ENCODE measurements around the gene TMPRSS3. TPM values are rescaled to one million over a fixed set of nuclear protein-coding genes. Genes with fewer than 3 reads are reported as not detected.

TMPRSS3 gene
- total RNA-seq, 1 experiment from 2014 or later: 4.3 TPM

DNA sequence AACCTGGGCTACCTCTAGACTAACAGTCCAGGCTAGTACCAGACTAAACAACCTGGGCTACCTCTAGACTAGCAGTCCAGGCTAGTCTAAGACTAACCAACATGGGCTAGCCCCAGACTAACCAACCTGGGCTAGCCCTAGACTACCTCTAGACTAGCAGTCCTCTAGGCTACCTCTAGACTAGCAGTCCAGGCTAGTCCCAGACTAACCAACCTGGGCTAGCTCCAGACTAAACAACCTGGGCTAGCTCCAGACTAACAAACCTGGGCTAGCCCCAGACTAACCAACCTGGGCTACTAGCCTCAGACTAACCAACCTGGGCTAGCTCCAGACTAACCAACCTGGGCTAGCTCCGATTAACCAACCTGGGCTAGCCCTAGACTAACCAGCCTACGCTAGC is 47.1 kb downstream of the TMPRSS3 start:
- H3K4me2 ChIP-seq: no peak overlapping the region
- no peaks in the 10 kb centered on the region for H3K79me2 ChIP-seq (ENCODE audit: low read depth)
- ChIA-PET POLR2A (ENCODE audit: unreplicated experiment) (interaction anchor here (0.6 kb wide), 1 partner anchor 393 kb away, joined by 4 read pairs; no protein-coding TSS in a partner anchor), CTCF (no interaction called here)
- no peaks in the 10 kb centered on the region for H3F3A ChIP-seq (ENCODE audit: insufficient read depth, low read depth)
- TF ChIP-seq CTCF (conservative IDR thresholded peaks at IDR 0.05) (no peak), EZH2 (IDR thresholded peaks at IDR 0.05; ENCODE audit: low read depth) (no peak)
- H3K27me3 ChIP-seq (ENCODE audit: insufficient read depth, low read depth): no peaks in the 10 kb centered on the region
- no peaks in the 10 kb centered on the region for H3K9me2 ChIP-seq (ENCODE audit: insufficient read depth)
- H2AFZ ChIP-seq: no peak overlapping the region
- no peak overlapping the region for H3K27ac ChIP-seq
- H3K4me1 ChIP-seq (replicated peaks; ENCODE audit: insufficient read depth): peaks cover 10% of the 10 kb centered on the region; the same call in 1 of the 2 replicates
- H3K36me3 ChIP-seq (ENCODE audit: low read depth): no peaks in the 10 kb centered on the region
- no peak for DNase-seq
- H3K4me3 ChIP-seq: no peak overlapping the region
- no peaks in the 10 kb centered on the region for H3K9me3 ChIP-seq (ENCODE audit: insufficient read depth, low read depth)
- intact Hi-C loops (cut with micrococcal nuclease; ENCODE audit: unreplicated experiment): no loop called here
- BruUV-seq (replicated peaks): no TSS peak
- no peaks in the 10 kb centered on the region for H4K20me1 ChIP-seq (ENCODE audit: insufficient read depth)

GRCh38 chr21:42347601-42348327 is 48.1 kb downstream of the TMPRSS3 start:
- no peaks in the 10 kb centered on the region for H4K20me1 ChIP-seq (ENCODE audit: insufficient read depth)
- H3K4me3 ChIP-seq: no peak overlapping the region
- no peak for DNase-seq
- H3K27me3 ChIP-seq (ENCODE audit: insufficient read depth, low read depth): no peaks in the 10 kb centered on the region
- H2AFZ ChIP-seq: no peak overlapping the region
- ChIA-PET CTCF (no interaction called here), POLR2A (ENCODE audit: unreplicated experiment) (no interaction called here)
- H3K36me3 ChIP-seq (ENCODE audit: low read depth): no peaks in the 10 kb centered on the region
- no peak overlapping the region for H3K4me2 ChIP-seq
- intact Hi-C loops (cut with micrococcal nuclease; ENCODE audit: unreplicated experiment): no loop called here
- no peaks in the 10 kb centered on the region for H3K79me2 ChIP-seq (ENCODE audit: low read depth)
- H3K27ac ChIP-seq: no peak overlapping the region
- H3K9me2 ChIP-seq (ENCODE audit: insufficient read depth): no peaks in the 10 kb centered on the region
- H3K4me1 ChIP-seq (replicated peaks; ENCODE audit: insufficient read depth): peaks cover 10% of the 10 kb centered on the region; the same call in 1 of the 2 replicates
- H3K9me3 ChIP-seq (ENCODE audit: insufficient read depth, low read depth): no peaks in the 10 kb centered on the region
- BruUV-seq (replicated peaks): no TSS peak
- TF ChIP-seq EZH2 (IDR thresholded peaks at IDR 0.05; ENCODE audit: low read depth) (no peak), CTCF (conservative IDR thresholded peaks at IDR 0.05) (no peak)
- H3F3A ChIP-seq (ENCODE audit: insufficient read depth, low read depth): no peaks in the 10 kb centered on the region

DNA sequence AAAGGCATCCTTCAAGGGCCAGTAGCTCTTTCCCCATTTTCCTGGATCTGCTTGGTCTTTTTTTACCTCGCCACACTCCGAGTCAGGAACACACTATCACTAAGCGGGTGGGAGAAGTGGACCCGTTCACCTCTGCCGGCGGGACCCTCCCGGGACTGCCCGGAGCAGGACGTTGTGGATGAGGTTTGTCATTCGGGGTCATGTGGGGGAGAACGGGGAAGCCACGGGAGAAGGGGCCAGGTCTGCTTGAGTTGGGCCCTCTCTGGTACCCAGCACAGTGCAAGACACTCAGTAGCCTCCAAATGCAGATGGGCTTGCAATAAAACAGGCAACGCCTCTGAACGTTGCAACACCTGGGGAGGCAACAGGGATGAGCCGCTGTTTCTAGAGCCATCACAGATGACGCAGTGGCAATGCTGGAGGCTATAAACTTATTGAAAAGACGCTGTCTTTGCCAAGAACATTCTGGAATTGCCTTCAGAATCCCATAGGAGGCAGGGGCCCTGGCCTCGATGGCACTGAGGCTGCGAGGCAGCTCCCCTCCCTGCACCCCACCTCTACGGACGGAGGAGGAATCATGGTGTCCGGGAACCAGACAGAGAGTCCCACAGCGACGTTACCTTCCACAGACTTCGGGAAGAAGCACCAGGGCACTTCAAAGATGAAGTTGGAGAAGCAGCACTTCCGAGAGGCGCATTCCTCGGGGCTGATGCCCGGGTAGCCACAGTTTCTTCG is 48.8 kb downstream of the TMPRSS3 start:
- ChIA-PET CTCF (no interaction called here), POLR2A (ENCODE audit: unreplicated experiment) (no interaction called here)
- no peak for DNase-seq
- Histone ChIP-seq H3K4me2 (no peak overlapping the region), H3K79me2 (ENCODE audit: low read depth) (no peaks in the 10 kb centered on the region), H3K9me3 (ENCODE audit: insufficient read depth, low read depth) (no peaks in the 10 kb centered on the region), H3K27me3 (ENCODE audit: insufficient read depth, low read depth) (no peaks in the 10 kb centered on the region), H3F3A (ENCODE audit: insufficient read depth, low read depth) (no peaks in the 10 kb centered on the region), H2AFZ (no peak overlapping the region), H3K27ac (no peak overlapping the region), H3K4me1 (replicated peaks; ENCODE audit: insufficient read depth) (peaks cover 10% of the 10 kb centered on the region; the same call in 1 of the 2 replicates), H3K36me3 (ENCODE audit: low read depth) (no peaks in the 10 kb centered on the region), H4K20me1 (ENCODE audit: insufficient read depth) (no peaks in the 10 kb centered on the region), H3K4me3 (no peak overlapping the region), H3K9me2 (ENCODE audit: insufficient read depth) (no peaks in the 10 kb centered on the region)
- BruUV-seq (replicated peaks): no TSS peak
- intact Hi-C loops (cut with micrococcal nuclease; ENCODE audit: unreplicated experiment): no loop called here
- TF ChIP-seq CTCF (conservative IDR thresholded peaks at IDR 0.05) (no peak), EZH2 (IDR thresholded peaks at IDR 0.05; ENCODE audit: low read depth) (no peak)

Measured in PC-9 (cell line).